ENCODE results near the gene NFXL1. TPM values are rescaled to one million over a fixed set of nuclear protein-coding genes. Genes with fewer than 3 reads are reported as not detected.

The NFXL1 gene
- total RNA-seq, 2 experiments from 2014 or later, result 9.0 to 9.9 TPM

- H3K27me3 ChIP-seq (ENCODE audit: control insufficient read depth in 1 of 2, insufficient read depth in 2 of 2, low read length in 2 of 2), result no peaks in the 10 kb centered on the region
- DNase-seq (no peak), ATAC-seq (ENCODE audit: poor library complexity) (no peak)
- ChIA-PET CTCF (no interaction called here), POLR2A (no interaction called here)
- H3K4me3 ChIP-seq (ENCODE audit: low read length), result no peak overlapping the region
- Mint-ChIP-seq H3K4me3 (no peak overlapping the region), H3K4me1 (ENCODE audit: low read depth) (no peaks in the 10 kb centered on the region), H3K36me3 (ENCODE audit: low read depth) (peaks cover 68% of the 10 kb centered on the region), H3K27me3 (no peaks in the 10 kb centered on the region), H3K9me3 (no peaks in the 10 kb centered on the region), H3K27ac (no peak overlapping the region)
- TF ChIP-seq CTCF (IDR thresholded peaks at IDR 0.05), result no peak
- peaks cover 0 to 4% of the 10 kb centered on the region in 2 experiments for H3K9me3 ChIP-seq (ENCODE audit: control insufficient read depth in 1 of 2, insufficient read depth in 1 of 2, low read length in 2 of 2)
- no peaks in the 10 kb centered on the region for H3K4me1 ChIP-seq (ENCODE audit: insufficient read depth, low read length)
- H3K36me3 ChIP-seq (ENCODE audit: insufficient read depth, low read length), result peaks cover 12% of the 10 kb centered on the region
- intact Hi-C loops (cut with DNase I, micrococcal nuclease), result no loop called here
- H3K27ac ChIP-seq (ENCODE audit: low read depth in 1 of 2, low read length in 2 of 2), result no peak overlapping the region
Observed at GRCh38 chr4:47863486-47863885, 50.9 kb downstream of the NFXL1 start.

DNA sequence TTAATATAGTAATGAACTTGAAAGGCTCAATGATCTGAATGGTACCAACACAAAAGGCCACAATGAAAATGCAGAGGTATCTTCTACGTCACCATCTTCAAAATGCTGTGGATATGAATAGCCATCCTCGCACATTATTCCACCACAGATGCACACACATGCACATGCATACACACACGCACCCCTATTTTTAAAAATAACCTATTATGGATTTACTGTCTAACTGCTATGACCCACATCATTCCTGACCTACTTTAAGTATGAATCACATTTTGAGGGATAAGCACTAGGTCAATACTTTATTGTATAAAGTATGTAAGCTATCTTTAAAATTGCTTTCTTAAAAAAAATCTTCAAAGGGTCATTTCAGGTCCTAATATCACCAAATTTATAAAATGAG, 52.1 kb downstream of the NFXL1 start:
- Mint-ChIP-seq H3K4me1 (ENCODE audit: low read depth) (no peaks in the 10 kb centered on the region), H3K27me3 (no peaks in the 10 kb centered on the region), H3K9me3 (no peaks in the 10 kb centered on the region), H3K4me3 (no peak overlapping the region), H3K36me3 (ENCODE audit: low read depth) (peaks cover 60% of the 10 kb centered on the region), H3K27ac (no peak overlapping the region)
- intact Hi-C loops (cut with DNase I, micrococcal nuclease), result no loop called here
- POLR2A ChIA-PET, result no interaction called here
- H3K4me3 ChIP-seq (ENCODE audit: low read length), result no peak overlapping the region
- CTCF ChIA-PET, result no interaction called here
- H3K27ac ChIP-seq (ENCODE audit: low read depth in 1 of 2, low read length in 2 of 2), result no peak overlapping the region
- no peaks in the 10 kb centered on the region for H3K9me3 ChIP-seq (ENCODE audit: control insufficient read depth in 1 of 2, insufficient read depth in 1 of 2, low read length in 2 of 2)
- H3K4me1 ChIP-seq (ENCODE audit: insufficient read depth, low read length), result no peaks in the 10 kb centered on the region
- H3K36me3 ChIP-seq (ENCODE audit: insufficient read depth, low read length), result peaks cover 12% of the 10 kb centered on the region
- ATAC-seq (ENCODE audit: poor library complexity), result no peak
- TF ChIP-seq CTCF (IDR thresholded peaks at IDR 0.05), result no peak
- no peaks in the 10 kb centered on the region for H3K27me3 ChIP-seq (ENCODE audit: control insufficient read depth in 1 of 2, insufficient read depth in 2 of 2, low read length in 2 of 2)
- DNase-seq, result no peak

GRCh38 chr4:47860305-47860704, 54.1 kb downstream of the NFXL1 start:
- ATAC-seq (ENCODE audit: poor library complexity) (no peak), DNase-seq (no peak)
- Histone ChIP-seq H3K36me3 (ENCODE audit: insufficient read depth, low read length) (peaks cover 6% of the 10 kb centered on the region), H3K4me3 (ENCODE audit: low read length) (no peak overlapping the region), H3K27me3 (ENCODE audit: control insufficient read depth in 1 of 2, insufficient read depth in 2 of 2, low read length in 2 of 2) (no peaks in the 10 kb centered on the region), H3K27ac (ENCODE audit: low read depth in 1 of 2, low read length in 2 of 2) (no peak overlapping the region), H3K9me3 (ENCODE audit: control insufficient read depth in 1 of 2, insufficient read depth in 1 of 2, low read length in 2 of 2) (no peaks in the 10 kb centered on the region), H3K4me1 (ENCODE audit: insufficient read depth, low read length) (no peaks in the 10 kb centered on the region)
- H3K27me3 Mint-ChIP-seq, result no peaks in the 10 kb centered on the region
- no peak for TF ChIP-seq CTCF (IDR thresholded peaks at IDR 0.05)
- intact Hi-C loops (cut with DNase I, micrococcal nuclease), result no loop called here
- peaks cover 55% of the 10 kb centered on the region for H3K36me3 Mint-ChIP-seq (ENCODE audit: low read depth)
- CTCF ChIA-PET, result no interaction called here
- no peak overlapping the region for H3K27ac Mint-ChIP-seq
- no peaks in the 10 kb centered on the region for H3K9me3 Mint-ChIP-seq
- no peaks in the 10 kb centered on the region for H3K4me1 Mint-ChIP-seq (ENCODE audit: low read depth)
- POLR2A ChIA-PET, result no interaction called here
- no peak overlapping the region for H3K4me3 Mint-ChIP-seq

Data from CD4-positive, alpha-beta T cell (primary cell).